SH-SY5Y (cell line): ENCODE measurements around the gene STEEP1.

Source experiments
- GATA2 ChIP-seq: IDR thresholded peaks from 2 replicates; pipeline ENCODE4 v1.6.1; 2011; ENCODE audit warnings: mild to moderate bottlenecking, low read depth, low read length
- GATA3 ChIP-seq: IDR thresholded peaks from 2 replicates; pipeline ENCODE4 v1.6.1; 2011; ENCODE audit warnings: low read depth, mild to moderate bottlenecking, low read length, moderate library complexity

GRCh38 chrX:119492463-119492862 lies 72.7 kb downstream of the STEEP1 start:
- no peak for TF ChIP-seq GATA3
- no peak for TF ChIP-seq GATA2
